GM12878 (cell line): ENCODE measurements around the gene SPDYA. TPM values are rescaled to one million over a fixed set of nuclear protein-coding genes. Genes with fewer than 3 reads are reported as not detected.

ENCODE experiments used
- ATAC-seq: fragments of 200-7000 bp; cut with Tn5 transposase; 3 replicates; pipeline ENCODE4 v1.9.1; 2020; ENCODE audit warnings: mild to moderate bottlenecking, moderate library complexity
- BruUV-seq: library from RNA; stranded (reverse); fragments of 400-500 nt; replicated peaks from 2 replicates; lab custom pipeline; 2021; lab: Mats Ljungman, UMichigan
- CTCF ChIA-PET: fragments of 300-600 bp; sonication (Branson Sonifier 250); formaldehyde crosslinking; extraction: SDS; loops from one replicate; lab custom pipeline; 2021; ENCODE audit warnings: inconsistent platforms; lab: Yijun Ruan, JAX
- POLR2A ChIA-PET: fragments of 350-600 bp; formaldehyde crosslinking; extraction: SDS; loops from one replicate; lab custom pipeline; 2021; ENCODE audit warnings: inconsistent platforms; lab: Charles Lee
- RAD21 ChIA-PET: fragments of 300-600 bp; sonication (Branson Sonifier 250); formaldehyde crosslinking; loops from one replicate; lab custom pipeline; 2023; ENCODE audit warnings: antibody characterized with exemption; ENCODE audit not compliant: unreplicated experiment; lab: Charles Lee
- SMC1A ChIA-PET: fragments of 300-600 bp; sonication (Branson Sonifier 250); formaldehyde crosslinking; loops from one replicate; lab custom pipeline; 2023; ENCODE audit not compliant: unreplicated experiment, uncharacterized antibody; lab: Charles Lee
- DNase-seq: peaks from one replicate; pipeline ENCODE4 v3.0.0-alpha.2; 2011; ENCODE audit warnings: low read depth, low spot score
- FAIRE-seq: peaks from 3 replicates; lab custom pipeline; 2011; peaks lifted over from hg19 to GRCh38; lab: Jason Lieb, UNC
- H2AFZ ChIP-seq: 2 replicates; pipeline ENCODE4 v1.6.0; 2011; ENCODE audit warnings: low read depth, low read length, control low read depth; ENCODE audit not compliant: control insufficient read depth
- H3K27ac ChIP-seq: 2 replicates; pipeline ENCODE4 v1.5.1; 2011; ENCODE audit warnings: control low read depth; ENCODE audit not compliant: control insufficient read depth, insufficient read depth
- H3K27me3 ChIP-seq, 2 experiments: replicated peaks in 1 of 2; 2 replicates each; pipeline versions ENCODE4 v1.6.0 to v1.6.1; 2011; ENCODE audit warnings: low read length in 1 of 2; ENCODE audit not compliant: control insufficient read depth in 2 of 2, insufficient read depth in 2 of 2
- H3K36me3 ChIP-seq, 2 experiments: 2 replicates each; pipeline ENCODE4 v1.5.1; 2011; ENCODE audit warnings: low read length in 1 of 2; ENCODE audit not compliant: control insufficient read depth in 2 of 2, insufficient read depth in 2 of 2
- H3K4me1 ChIP-seq: 2 replicates; pipeline ENCODE4 v1.6.1; 2011; ENCODE audit warnings: mild to moderate bottlenecking, low read length, moderate library complexity, mixed read lengths; ENCODE audit not compliant: control insufficient read depth, insufficient read depth
- H3K4me2 ChIP-seq: 2 replicates; pipeline ENCODE4 v1.6.0; 2011; ENCODE audit warnings: control low read depth; ENCODE audit not compliant: control insufficient read depth, insufficient read depth
- H3K4me3 ChIP-seq: fragments of 200-600 bp; sonication (generic); 2 replicates; pipeline ENCODE4 v1.5.1; 2016
- H3K79me2 ChIP-seq: 2 replicates; pipeline ENCODE4 v1.6.0; 2011; ENCODE audit warnings: low read length; ENCODE audit not compliant: control insufficient read depth, insufficient read depth
- H3K9ac ChIP-seq: 2 replicates; pipeline ENCODE4 v1.8.0; 2011; ENCODE audit warnings: low read length, control low read depth, mixed read lengths; ENCODE audit not compliant: control insufficient read depth, insufficient read depth
- H3K9me3 ChIP-seq: replicated peaks from 3 replicates; pipeline ENCODE4 v1.5.1; 2011; ENCODE audit warnings: mild to moderate bottlenecking, low read length; ENCODE audit not compliant: control insufficient read depth, insufficient read depth
- H4K20me1 ChIP-seq: 2 replicates; pipeline ENCODE4 v1.6.0; 2011; ENCODE audit not compliant: control insufficient read depth, insufficient read depth
- DPF2 ChIP-seq: fragments of 450-650 bp; IDR thresholded peaks from 2 replicates; pipeline ENCODE4 v1.6.1; 2017; ENCODE audit warnings: mild to moderate bottlenecking
- EZH2 ChIP-seq: IDR thresholded peaks from 2 replicates; pipeline ENCODE4 v1.6.1; 2012; ENCODE audit warnings: low read depth, mild to moderate bottlenecking, control low read depth, inconsistent platforms, low read length, borderline replicate concordance; ENCODE audit not compliant: control insufficient read depth
- HDAC2 ChIP-seq: fragments of 200-600 bp; sonication (generic); IDR thresholded peaks from 2 replicates; pipeline ENCODE4 v1.6.1; 2017
- MXI1 ChIP-seq: fragments of 150-350 bp; IDR thresholded peaks from 2 replicates; pipeline ENCODE4 v1.6.1; 2011; ENCODE audit warnings: low read depth, mild to moderate bottlenecking, inconsistent platforms, low read length, improper control_type of control experiment
- RAD51 ChIP-seq: fragments of 450-650 bp; IDR thresholded peaks from 2 replicates; pipeline ENCODE4 v1.6.1; 2016; ENCODE audit warnings: moderate library complexity, mild to moderate bottlenecking, inconsistent platforms
- RELB ChIP-seq: fragments of 450-650 bp; IDR thresholded peaks from 2 replicates; pipeline ENCODE4 v1.6.1; 2017; ENCODE audit warnings: low read depth, mild to moderate bottlenecking, moderate library complexity
- SMARCA5 ChIP-seq: fragments of 450-650 bp; IDR thresholded peaks from 2 replicates; pipeline ENCODE4 v1.6.1; 2017; ENCODE audit warnings: mild to moderate bottlenecking
- SREBF1 ChIP-seq: IDR thresholded peaks from 2 replicates; pipeline ENCODE4 v1.6.1; 2012; ENCODE audit warnings: mild to moderate bottlenecking, low read length
- SUZ12 ChIP-seq: fragments of 200-600 bp; sonication (generic); IDR thresholded peaks from one replicate; pipeline ENCODE4 v1.6.1; 2018; ENCODE audit warnings: antibody characterized with exemption, mild to moderate bottlenecking; ENCODE audit not compliant: unreplicated experiment
- USF1 ChIP-seq: IDR thresholded peaks from 2 replicates; pipeline ENCODE4 v1.6.1; 2011; ENCODE audit warnings: borderline replicate concordance, low read depth, mild to moderate bottlenecking, moderate library complexity, mixed read lengths, low read length; ENCODE audit not compliant: insufficient read depth; ENCODE audit errors: extremely low read length
- YY1 ChIP-seq: IDR thresholded peaks from 2 replicates; pipeline ENCODE4 v1.6.1; 2011; ENCODE audit warnings: low read depth, mild to moderate bottlenecking, low read length
- ZNF217 ChIP-seq: fragments of 450-650 bp; IDR thresholded peaks from 2 replicates; pipeline ENCODE4 v1.6.1; 2017; ENCODE audit warnings: antibody characterized with exemption, mild to moderate bottlenecking
- WGBS: methylation state at CpG from one replicate; pipeline ENCODE4 v1.1.6; 2016; ENCODE audit warnings: low lambda C conversion rate; ENCODE audit not compliant: insufficient replicate concordance, insufficient coverage; ENCODE audit errors: missing lambda C conversion rate; 5-methylcytosine and 5-hydroxymethylcytosine counted together
- in situ Hi-C: fragments of 300-500 bp; cut with MboI; formaldehyde crosslinking; loops from 9 replicates; pipeline ENCODE4 v1.14.3; 2018; ENCODE audit warnings: mixed read lengths
- intact Hi-C: fragments of 100-400 bp; cut with micrococcal nuclease; formaldehyde crosslinking; loops from one replicate; pipeline ENCODE4 v1.14.2; 2022; ENCODE audit not compliant: unreplicated experiment
- polyA plus RNA-seq, 11 experiments: library from polyadenylated mRNA; depleted of rRNA in 4 of 11; unstranded in 6 of 11; stranded (reverse) in 5 of 11; fragments of >200 nt; fragmentation: Nextera tagmentation in 4 of 11; fragmentation: Illumina TruSeq in 1 of 11; extraction: Ambion mirVana in 4 of 11; extraction: Trizol in 1 of 11; gene quantifications; 1 replicate in 1 of 11; 2 replicates in 10 of 11; pipeline versions ENCODE4 v1.2.1 to v1.2.3, GENCODE V29; 2011 to 2016; ENCODE audit warnings: inconsistent platforms in 2 of 11, missing spikeins in 2 of 11, low read depth in 1 of 11
- total RNA-seq, 4 experiments: library from RNA; depleted of rRNA in 3 of 4; stranded (reverse); fragments of >200 nt in 3 of 4; fragmentation: Illumina TruSeq in 1 of 4; extraction: Trizol in 1 of 4; gene quantifications; 2 replicates each; pipeline versions ENCODE4 v1.2.1 to v1.2.3, GENCODE V29; 2013 to 2021

Gene SPDYA
- total and polyA plus RNA-seq, 10 of the 15 experiments (the other 5 are each of a cell fraction or from before 2014, with no cell fraction given): 0.12 to 2.4 (median 0.50) TPM

GRCh38 chr2:28895189-28895893 lies 84.7 kb downstream of the SPDYA start (continued):
- TF ChIP-seq HDAC2 (no peak), USF1 (peak; percentile 46), MXI1 (peak; percentile 90)

GRCh38 chr2:28896906-28897305 lies 86.3 kb downstream of the SPDYA start:
- Histone ChIP-seq H3K27ac (no peak overlapping the region), H3K9me3 (no peaks in the 10 kb centered on the region), H3K36me3 (no peaks in the 10 kb centered on the region), H3K79me2 (peaks cover 75% of the 10 kb centered on the region), H3K4me2 (peak overlapping the region; percentile 66), H3K27me3 (no peaks in the 10 kb centered on the region), H4K20me1 (no peaks in the 10 kb centered on the region), H3K9ac (peak overlapping the region; percentile 32), H2AFZ (no peak overlapping the region), H3K4me3 (peak overlapping the region; percentile 97), H3K4me1 (no peaks in the 10 kb centered on the region)
- TF ChIP-seq SMARCA5 (no peak), RELB (no peak), YY1 (no peak), RAD51 (no peak), ZNF217 (no peak), SUZ12 (no peak), SREBF1 (no peak), EZH2 (no peak), DPF2 (no peak)
- in situ Hi-C loops: no loop called here
- ChIA-PET POLR2A (interaction anchor here (0.9 to 2.6 kb wide), 4 partner anchors 8 to 145 kb away, joined by 3 to 13 read pairs (median 6); partner anchors contain the start of genes PPP1CB and TRMT61B), CTCF (interaction anchor here (0.7 to 2.5 kb wide), 3 partner anchors 7 to 78 kb away, joined by 3 to 11 read pairs (median 7); partner anchors contain the start of gene TRMT61B), RAD21 (no interaction called here), SMC1A (interaction anchor here (0.8 to 1.6 kb wide), 3 partner anchors 12 to 45 kb away, joined by 3 read pairs; no protein-coding TSS in a partner anchor)
- intact Hi-C loops: loop anchor here (5.0 to 10.0 kb wide), 2 partner anchors 142 to 330 kb away; partner anchors contain the start of gene PPP1CB
- WGBS: 5% methylated on average over 2 of the region's 2 CpGs
- FAIRE-seq (no peak), DNase-seq (no peak), ATAC-seq (no peak)
- BruUV-seq: no TSS peak
